Stomach (tissue), 4 donors: ENCODE results near the gene DOCK4.

Source experiments
- CTCF ChIP-seq, 7 experiments: fragments of 450-650 bp in 4 of 7; fragments of 200-600 bp in 3 of 7; sonication (generic) in 3 of 7; IDR thresholded peaks; one replicate each; pipeline ENCODE4 v1.5.1; 2016 to 2019; ENCODE audit warnings: antibody characterized with exemption in 7 of 7, control low read depth in 2 of 7, mild to moderate bottlenecking in 1 of 7
- EP300 ChIP-seq: sonication (generic); formaldehyde crosslinking; IDR thresholded peaks from one replicate; pipeline ENCODE4 v1.6.1; 2017; ENCODE audit warnings: antibody characterized with exemption

- no peak for TF ChIP-seq EP300
- TF ChIP-seq CTCF (IDR thresholded peaks at IDR 0.05) = no peak
Observed at GRCh38 chr7:111873963-111874690, 332.1 kb downstream of the DOCK4 start.
